Neural cell (in vitro differentiated cells): Measurements from ENCODE around the gene BRIP1. TPM values are rescaled to one million over a fixed set of nuclear protein-coding genes. Genes with fewer than 3 reads are reported as not detected.

Experiments used
- H2AFZ ChIP-seq: fragments of 200-600, 300-800 bp; sonication (generic), shearing (Covaris generic); 2 replicates; pipeline ENCODE4 v1.6.0; 2014; ENCODE audit warnings: low read depth, mild to moderate bottlenecking, antibody characterized with exemption, low read length, moderate library complexity
- H3F3A ChIP-seq: fragments of 200-600 bp; shearing (Covaris generic); 2 replicates; pipeline ENCODE4 v1.6.1; 2016; ENCODE audit warnings: mild to moderate bottlenecking, moderate library complexity, mixed read lengths, antibody characterized with exemption, low read length; ENCODE audit not compliant: insufficient read depth, poor library complexity, severe bottlenecking
- H3K27ac ChIP-seq: fragments of 200-600, 300-800 bp; sonication (generic), shearing (Covaris generic); 2 replicates; pipeline ENCODE4 v1.5.1; 2014; ENCODE audit warnings: mild to moderate bottlenecking, low read length, moderate library complexity
- H3K27me3 ChIP-seq: fragments of 300-800, 200-600 bp; sonication (generic), shearing (Covaris generic); 2 replicates; pipeline ENCODE4 v1.6.0; 2014; ENCODE audit warnings: mild to moderate bottlenecking, low read depth, low read length, moderate library complexity; ENCODE audit not compliant: insufficient read depth
- H3K36me3 ChIP-seq: fragments of 300-800, 200-600 bp; sonication (generic), shearing (Covaris generic); 2 replicates; pipeline ENCODE4 v1.5.1; 2014; ENCODE audit warnings: mild to moderate bottlenecking, antibody characterized with exemption, low read length, moderate library complexity; ENCODE audit not compliant: insufficient read depth
- H3K4me2 ChIP-seq: fragments of 300-800, 200-600 bp; sonication (generic), shearing (Covaris generic); 2 replicates; pipeline ENCODE4 v1.6.0; 2014; ENCODE audit warnings: mild to moderate bottlenecking, low read length
- H3K4me3 ChIP-seq: fragments of 300-800, 200-600 bp; sonication (generic), shearing (Covaris generic); 2 replicates; pipeline ENCODE4 v1.5.1; 2014; ENCODE audit warnings: mild to moderate bottlenecking, low read length, moderate library complexity
- H3K79me2 ChIP-seq: fragments of 200-600 bp; shearing (Covaris generic); replicated peaks from 2 replicates; pipeline ENCODE4 v1.6.0; 2014; ENCODE audit warnings: mild to moderate bottlenecking, low read length, moderate library complexity; ENCODE audit not compliant: insufficient read depth
- H3K9ac ChIP-seq: fragments of 300-800, 200-600 bp; sonication (generic), shearing (Covaris generic); 2 replicates; pipeline ENCODE4 v1.6.1; 2016; ENCODE audit warnings: mild to moderate bottlenecking, low read length, mixed read lengths
- H3K9me2 ChIP-seq: fragments of 200-600 bp; shearing (Covaris generic); 2 replicates; pipeline ENCODE4 v1.6.1; 2016; ENCODE audit warnings: mild to moderate bottlenecking, low read length, mixed read lengths; ENCODE audit not compliant: insufficient read depth
- H3K9me3 ChIP-seq: fragments of 200-600, 300-800 bp; sonication (generic), shearing (Covaris generic); 2 replicates; pipeline ENCODE4 v1.6.1; 2016; ENCODE audit warnings: mild to moderate bottlenecking, mixed run types, low read length, moderate library complexity, mixed read lengths
- H4K20me1 ChIP-seq: fragments of 200-600 bp; shearing (Covaris generic); 2 replicates; pipeline ENCODE4 v1.6.1; 2016; ENCODE audit warnings: mild to moderate bottlenecking, mixed run types; ENCODE audit not compliant: insufficient read depth
- CTCF ChIP-seq: fragments of 450-650 bp; IDR thresholded peaks from 2 replicates; pipeline ENCODE4 v1.5.1; 2014; ENCODE audit warnings: antibody characterized with exemption, mild to moderate bottlenecking, moderate library complexity; ENCODE audit not compliant: poor library complexity, severe bottlenecking
- EP300 ChIP-seq: fragments of 450-650 bp; conservative IDR thresholded peaks from 2 replicates; pipeline ENCODE4 v1.6.1; 2014; ENCODE audit warnings: antibody characterized with exemption, mild to moderate bottlenecking, moderate library complexity; ENCODE audit not compliant: poor library complexity, severe bottlenecking
- EZH2 ChIP-seq: fragments of 200-600, 300-800 bp; shearing (Covaris generic), sonication (generic); IDR thresholded peaks from 2 replicates; pipeline ENCODE4 v1.6.1; 2014; ENCODE audit warnings: antibody characterized with exemption, low read length, borderline replicate concordance, mild to moderate bottlenecking; ENCODE audit not compliant: insufficient read depth, poor library complexity, severe bottlenecking
- MXI1 ChIP-seq: fragments of 450-650 bp; conservative IDR thresholded peaks from 2 replicates; pipeline ENCODE4 v1.6.1; 2014; ENCODE audit warnings: antibody characterized with exemption, mild to moderate bottlenecking; ENCODE audit not compliant: poor library complexity, severe bottlenecking
- POLR2AphosphoS5 ChIP-seq: IDR thresholded peaks from 2 replicates; pipeline ENCODE4 v1.6.1; 2012
- RAD21 ChIP-seq: fragments of 450-650 bp; conservative IDR thresholded peaks from 2 replicates; pipeline ENCODE4 v1.6.1; 2014; ENCODE audit warnings: antibody characterized with exemption, mild to moderate bottlenecking, moderate library complexity
- REST ChIP-seq: IDR thresholded peaks from 2 replicates; pipeline ENCODE4 v1.6.1; 2012; ENCODE audit warnings: borderline replicate concordance
- SMC3 ChIP-seq: fragments of 450-650 bp; conservative IDR thresholded peaks from 2 replicates; pipeline ENCODE4 v1.6.1; 2014; ENCODE audit warnings: antibody characterized with exemption, mild to moderate bottlenecking, moderate library complexity; ENCODE audit not compliant: poor library complexity
- TAF1 ChIP-seq: IDR thresholded peaks from 2 replicates; pipeline ENCODE4 v1.6.1; 2012; ENCODE audit warnings: low read depth
- polyA plus RNA-seq: library from polyadenylated mRNA; depleted of rRNA; stranded (reverse); fragments of >200 nt; gene quantifications from 2 replicates; pipeline ENCODE4 v1.2.3, GENCODE V29; 2014

Gene BRIP1
- polyA plus RNA-seq, 1 donor from 2014 or later = 0.47 TPM

- Histone ChIP-seq H3K9me2 (no peaks in the 10 kb centered on the region), H3K4me2 (no peak overlapping the region), H3F3A (no peaks in the 10 kb centered on the region), H3K9ac (no peak overlapping the region), H3K9me3 (no peaks in the 10 kb centered on the region), H2AFZ (no peak overlapping the region), H3K79me2 (no peaks in the 10 kb centered on the region), H3K36me3 (no peaks in the 10 kb centered on the region), H3K27me3 (no peaks in the 10 kb centered on the region), H4K20me1 (no peaks in the 10 kb centered on the region), H3K4me3 (no peak overlapping the region), H3K27ac (no peak overlapping the region)
- no peak for TF ChIP-seq EP300
- TF ChIP-seq CTCF = no peak
- no peak for TF ChIP-seq POLR2AphosphoS5
- TF ChIP-seq EZH2 = no peak
- TF ChIP-seq TAF1 = no peak
- TF ChIP-seq RAD21 = no peak
- TF ChIP-seq REST = no peak
- no peak for TF ChIP-seq MXI1
- TF ChIP-seq SMC3 = no peak
These were observed 80.6 kb downstream of the BRIP1 start for GRCh38 chr17:61782683-61783082.

- Histone ChIP-seq H4K20me1 (no peaks in the 10 kb centered on the region), H3K4me3 (no peak overlapping the region), H3K9me2 (no peaks in the 10 kb centered on the region)
These were observed 88.0 kb downstream of the BRIP1 start for GRCh38 chr17:61775364-61775763.

More at GRCh38 chr17:61775364-61775763, 88.0 kb downstream of the BRIP1 start:
- Histone ChIP-seq H2AFZ (no peak overlapping the region), H3K9me3 (no peaks in the 10 kb centered on the region), H3K27me3 (no peaks in the 10 kb centered on the region), H3K79me2 (no peaks in the 10 kb centered on the region), H3K4me2 (no peak overlapping the region), H3F3A (no peaks in the 10 kb centered on the region), H3K9ac (no peak overlapping the region), H3K27ac (no peak overlapping the region), H3K36me3 (no peaks in the 10 kb centered on the region)
- TF ChIP-seq MXI1 (no peak), CTCF (no peak), REST (no peak), TAF1 (no peak), EP300 (no peak), RAD21 (no peak), EZH2 (no peak), SMC3 (no peak), POLR2AphosphoS5 (no peak)
